Pons (tissue), 1 donor: Measurements from ENCODE around the gene MUC15.
"Not testable (repeated sequence)": the region's sequence is repeated elsewhere in the genome, so short reads cannot be mapped to it uniquely, and the experiment has no call there.

ENCODE experiments used
- DNase-seq: peaks from one replicate; pipeline ENCODE4 v3.0.0-alpha.2; 2016; ENCODE audit warnings: low spot score

Gene MUC15

GRCh38 chr11:26571861-26572654 lies at the start of gene MUC15:
MUC15 (minus strand) TSS chr11:26572263; CDS start chr11:26567094, 5,169 bp downstream.
- no peak for DNase-seq

GRCh38 chr11:26621132-26621531 lies 49.1 kb upstream of the MUC15 start:
- DNase-seq: no peak

GRCh38 chr11:26620282-26621045 lies 48.4 kb upstream of the MUC15 start:
- no peak for DNase-seq

GRCh38 chr11:26618441-26618840 lies 46.4 kb upstream of the MUC15 start:
- DNase-seq: no peak

GRCh38 chr11:26613759-26614158 lies 41.7 kb upstream of the MUC15 start:
- DNase-seq: no peak

GRCh38 chr11:26608507-26609146 lies 36.6 kb upstream of the MUC15 start:
- DNase-seq: no peak

- DNase-seq: no peak
These were observed 35.9 kb upstream of the MUC15 start for GRCh38 chr11:26607725-26608506.

- no peak for DNase-seq
These were observed 27.9 kb upstream of the MUC15 start for GRCh38 chr11:26599876-26600434.

GRCh38 chr11:26599425-26599824 lies 27.4 kb upstream of the MUC15 start:
- no peak for DNase-seq

GRCh38 chr11:26597899-26598298 lies 25.8 kb upstream of the MUC15 start:
- no peak for DNase-seq

GRCh38 chr11:26597049-26597689 lies 25.1 kb upstream of the MUC15 start:
- not testable (repeated sequence) for DNase-seq

GRCh38 chr11:26595207-26595865 lies 23.3 kb upstream of the MUC15 start:
- not testable (repeated sequence) for DNase-seq

- no peak for DNase-seq
These were observed 21.6 kb upstream of the MUC15 start for GRCh38 chr11:26593691-26594090.

- DNase-seq: no peak
These were observed 15.0 kb upstream of the MUC15 start for GRCh38 chr11:26587073-26587472.

GRCh38 chr11:26584818-26585217 lies 12.8 kb upstream of the MUC15 start:
- no peak for DNase-seq

GRCh38 chr11:26583550-26583949 lies 11.5 kb upstream of the MUC15 start:
- no peak for DNase-seq

GRCh38 chr11:26580929-26581328 lies 8.9 kb upstream of the MUC15 start:
- no peak for DNase-seq

- DNase-seq: no peak
These were observed 7.6 kb upstream of the MUC15 start for GRCh38 chr11:26579683-26580082.

GRCh38 chr11:26578998-26579661 lies 7.1 kb upstream of the MUC15 start:
- DNase-seq: no peak

GRCh38 chr11:26575946-26576345 lies 3.9 kb upstream of the MUC15 start:
- no peak for DNase-seq
